GM12875 (cell line): ENCODE data around the gene SPESP1.

ENCODE experiments used
- H3K4me3 ChIP-seq: one replicate; pipeline ENCODE4 v1.5.1; 2011; ENCODE audit warnings: low read depth, low read length, control low read depth
- CTCF ChIP-seq: IDR thresholded peaks from 2 replicates; pipeline ENCODE4 v1.5.1; 2011; ENCODE audit warnings: low read depth, mild to moderate bottlenecking, control low read depth, inconsistent platforms, low read length, moderate library complexity, borderline replicate concordance; ENCODE audit not compliant: insufficient read depth

The SPESP1 gene

GRCh38 chr15:68930268-68931022, at the start of gene SPESP1:
TSS of gene SPESP1 (plus strand) at chr15:68930525. CDS start at chr15:68930654, 129 bp downstream.
- H3K4me3 ChIP-seq, result no peak within 1 kb of the TSS

GRCh38 chr15:68885070-68885469, 45.3 kb upstream of the SPESP1 start:
- no peak for TF ChIP-seq CTCF
- H3K4me3 ChIP-seq, result no peak overlapping the region

More at GRCh38 chr15:68930268-68931022, at the start of gene SPESP1:
- TF ChIP-seq CTCF, result no peak

GRCh38 chr15:68887120-68887519, 43.2 kb upstream of the SPESP1 start:
- no peak for TF ChIP-seq CTCF

GRCh38 chr15:68887819-68888218, 42.5 kb upstream of the SPESP1 start:
- TF ChIP-seq CTCF, result no peak
- no peak overlapping the region for H3K4me3 ChIP-seq

More at GRCh38 chr15:68887120-68887519, 43.2 kb upstream of the SPESP1 start:
- H3K4me3 ChIP-seq, result no peak overlapping the region

GRCh38 chr15:68888419-68888818, 41.9 kb upstream of the SPESP1 start:
- no peak for TF ChIP-seq CTCF
- H3K4me3 ChIP-seq, result no peak overlapping the region

- TF ChIP-seq CTCF, result no peak
- H3K4me3 ChIP-seq, result no peak overlapping the region
These were observed 36.1 kb upstream of the SPESP1 start for GRCh38 chr15:68894208-68894607.

GRCh38 chr15:68896178-68896577, 34.1 kb upstream of the SPESP1 start:
- no peak overlapping the region for H3K4me3 ChIP-seq
- no peak for TF ChIP-seq CTCF
